ENCODE results near the gene ZNF776.

ZNF776 gene

GRCh38 chr19:57769345-57770131 is 22.9 kb downstream of the ZNF776 start, which contains the start of gene ZNF586:
Gene ZNF586 (plus strand): TSS chr19:57769676. CDS start chr19:57769843, 167 bp downstream.
- no peak within 1 kb of the TSS for H3K27ac ChIP-seq (ENCODE audit: low read depth, low read length)
- no peaks in the 10 kb centered on the region for H3F3A ChIP-seq (ENCODE audit: control insufficient read depth, insufficient read depth)
- H3K4me2 ChIP-seq (ENCODE audit: low read length): peak within 1 kb of the TSS; percentile 75
- H3K27me3 ChIP-seq (ENCODE audit: control insufficient read depth, low read length): no peaks in the 10 kb centered on the region
- H3K79me2 ChIP-seq (ENCODE audit: control insufficient read depth, low read length): peaks cover 44% of the 10 kb centered on the region
- H3K36me3 ChIP-seq (ENCODE audit: control insufficient read depth, low read length): peaks cover 37% of the 10 kb centered on the region
- no peak for TF ChIP-seq CTCF (IDR thresholded peaks at IDR 0.05; ENCODE audit: low read depth, low read length, poor library complexity, severe bottlenecking)
- TF ChIP-seq EZH2phosphoT487 (IDR thresholded peaks at IDR 0.05; ENCODE audit: borderline replicate concordance, low read length): no peak
- no peaks in the 10 kb centered on the region for H3K9me2 ChIP-seq (replicated peaks; ENCODE audit: control insufficient read depth, low read length)
- no peaks in the 10 kb centered on the region for H4K20me1 ChIP-seq (ENCODE audit: control insufficient read depth, insufficient read depth, low read depth, low read length)
- H3K9me3 ChIP-seq (ENCODE audit: control insufficient read depth, insufficient read depth, low read length): peaks cover 46% of the 10 kb centered on the region
- H3K4me3 ChIP-seq (ENCODE audit: low read length): peak within 1 kb of the TSS; percentile 75
- peaks cover 11% of the 10 kb centered on the region for H3K4me1 ChIP-seq (ENCODE audit: control insufficient read depth, low read length)

- Histone ChIP-seq H3K36me3 (ENCODE audit: control insufficient read depth, low read length) (peaks cover 51% of the 10 kb centered on the region), H3K79me2 (ENCODE audit: control insufficient read depth, low read length) (peaks cover 61% of the 10 kb centered on the region), H3K27ac (ENCODE audit: low read depth, low read length) (no peak overlapping the region), H3K4me2 (ENCODE audit: low read length) (no peak overlapping the region), H3K9me2 (replicated peaks; ENCODE audit: control insufficient read depth, low read length) (no peaks in the 10 kb centered on the region), H3K4me1 (ENCODE audit: control insufficient read depth, low read length) (peaks cover 11% of the 10 kb centered on the region), H3K9me3 (ENCODE audit: control insufficient read depth, insufficient read depth, low read length) (peaks cover 57% of the 10 kb centered on the region), H3F3A (ENCODE audit: control insufficient read depth, insufficient read depth) (no peaks in the 10 kb centered on the region), H3K4me3 (ENCODE audit: low read length) (no peak overlapping the region), H3K27me3 (ENCODE audit: control insufficient read depth, low read length) (no peaks in the 10 kb centered on the region), H4K20me1 (ENCODE audit: control insufficient read depth, insufficient read depth, low read depth, low read length) (no peaks in the 10 kb centered on the region)
- TF ChIP-seq EZH2phosphoT487 (IDR thresholded peaks at IDR 0.05; ENCODE audit: borderline replicate concordance, low read length) (no peak), CTCF (IDR thresholded peaks at IDR 0.05; ENCODE audit: low read depth, low read length, poor library complexity, severe bottlenecking) (no peak)
Observed at GRCh38 chr19:57771417-57771816, 24.8 kb downstream of the ZNF776 start.

GRCh38 chr19:57773488-57773887 is 26.9 kb downstream of the ZNF776 start:
- H3K4me3 ChIP-seq (ENCODE audit: low read length): no peak overlapping the region
- no peak overlapping the region for H3K4me2 ChIP-seq (ENCODE audit: low read length)
- no peaks in the 10 kb centered on the region for H4K20me1 ChIP-seq (ENCODE audit: control insufficient read depth, insufficient read depth, low read depth, low read length)
- no peaks in the 10 kb centered on the region for H3K9me2 ChIP-seq (replicated peaks; ENCODE audit: control insufficient read depth, low read length)
- TF ChIP-seq EZH2phosphoT487 (IDR thresholded peaks at IDR 0.05; ENCODE audit: borderline replicate concordance, low read length) (no peak), CTCF (IDR thresholded peaks at IDR 0.05; ENCODE audit: low read depth, low read length, poor library complexity, severe bottlenecking) (no peak)
- H3K27me3 ChIP-seq (ENCODE audit: control insufficient read depth, low read length): no peaks in the 10 kb centered on the region
- H3F3A ChIP-seq (ENCODE audit: control insufficient read depth, insufficient read depth): no peaks in the 10 kb centered on the region
- H3K36me3 ChIP-seq (ENCODE audit: control insufficient read depth, low read length): peaks cover 70% of the 10 kb centered on the region
- H3K9me3 ChIP-seq (ENCODE audit: control insufficient read depth, insufficient read depth, low read length): peaks cover 61% of the 10 kb centered on the region
- H3K27ac ChIP-seq (ENCODE audit: low read depth, low read length): no peak overlapping the region
- peaks cover 71% of the 10 kb centered on the region for H3K79me2 ChIP-seq (ENCODE audit: control insufficient read depth, low read length)
- peaks cover 11% of the 10 kb centered on the region for H3K4me1 ChIP-seq (ENCODE audit: control insufficient read depth, low read length)

Data from DOHH2 (cell line).